Endothelial cell of umbilical vein (primary cell): ENCODE data around the gene HAUS7. TPM values are rescaled to one million over a fixed set of nuclear protein-coding genes. Genes with fewer than 3 reads are reported as not detected.

Source experiments
- BruUV-seq: library from RNA; stranded (reverse); fragments of 400-500 nt; replicated peaks from 2 replicates; lab custom pipeline; 2021; lab: Mats Ljungman, UMichigan
- CTCF ChIA-PET: fragments of 300-600, 350-600 bp; sonication (Branson Sonifier 250); formaldehyde crosslinking; loops from one replicate; lab custom pipeline; 2021; ENCODE audit warnings: antibody characterized with exemption, inconsistent platforms; lab: Charles Lee
- POLR2A ChIA-PET: fragments of 300-600, 350-600 bp; sonication (Branson Sonifier 250); formaldehyde crosslinking; loops from one replicate; lab custom pipeline; 2021; ENCODE audit warnings: antibody characterized with exemption, inconsistent platforms; lab: Charles Lee
- DNase-seq: peaks from one replicate; pipeline ENCODE4 v3.0.0-alpha.2; 2011; ENCODE audit warnings: low read depth, low spot score
- FAIRE-seq: peaks from 2 replicates; lab custom pipeline; 2011; peaks lifted over from hg19 to GRCh38; lab: Jason Lieb, UNC
- H2AFZ ChIP-seq: 2 replicates; pipeline ENCODE4 v1.6.0; 2012; ENCODE audit warnings: low read depth, low read length, control low read depth, inconsistent platforms
- H3K27ac ChIP-seq: 2 replicates; pipeline ENCODE4 v1.5.1; 2011; ENCODE audit warnings: low read depth, mild to moderate bottlenecking, control low read depth, low read length, moderate library complexity; ENCODE audit not compliant: insufficient read depth
- H3K27me3 ChIP-seq, 2 experiments: 2 replicates each; pipeline versions ENCODE4 v1.6.0 to v1.6.1; 2011; ENCODE audit warnings: low read length in 2 of 2, mixed read lengths in 1 of 2; ENCODE audit not compliant: control insufficient read depth in 2 of 2, insufficient read depth in 2 of 2
- H3K36me3 ChIP-seq, 2 experiments: 2 replicates in 1 of 2; 3 replicates in 1 of 2; pipeline ENCODE4 v1.5.1; 2011; ENCODE audit warnings: low read length in 2 of 2, mild to moderate bottlenecking in 1 of 2, moderate library complexity in 1 of 2; ENCODE audit not compliant: control insufficient read depth in 2 of 2, insufficient read depth in 2 of 2; ENCODE audit errors: extremely low read depth in 1 of 2
- H3K4me1 ChIP-seq: 3 replicates; pipeline ENCODE4 v1.5.1; 2011; ENCODE audit warnings: mild to moderate bottlenecking, low read length; ENCODE audit not compliant: control insufficient read depth, insufficient read depth; ENCODE audit errors: extremely low read depth
- H3K4me2 ChIP-seq: 2 replicates; pipeline ENCODE4 v1.6.1; 2011; ENCODE audit warnings: low read length, control low read depth, mixed read lengths; ENCODE audit not compliant: insufficient read depth
- H3K4me3 ChIP-seq, 3 experiments: fragments of 200-600 bp in 1 of 3; sonication (generic), shearing (Covaris generic) in 1 of 3; replicated peaks in 1 of 3; 2 replicates each; pipeline ENCODE4 v1.5.1; 2011 to 2016; ENCODE audit warnings: control low read depth in 3 of 3, low read length in 3 of 3, mild to moderate bottlenecking in 2 of 3, inconsistent platforms in 1 of 3, low read depth in 1 of 3, moderate library complexity in 1 of 3; ENCODE audit not compliant: insufficient read depth in 1 of 3
- H3K79me2 ChIP-seq: 2 replicates; pipeline ENCODE4 v1.6.0; 2012; ENCODE audit warnings: low read length, inconsistent platforms; ENCODE audit not compliant: control insufficient read depth, insufficient read depth
- H3K9ac ChIP-seq: replicated peaks from 2 replicates; pipeline ENCODE3; 2011; ENCODE audit warnings: low read length, control low read depth; ENCODE audit not compliant: insufficient read depth; ENCODE audit errors: extremely low read depth
- H3K9me1 ChIP-seq: replicated peaks from 3 replicates; pipeline ENCODE4 v1.6.0; 2011; ENCODE audit warnings: mild to moderate bottlenecking, low read length; ENCODE audit not compliant: control insufficient read depth, insufficient read depth; ENCODE audit errors: extremely low read depth
- H3K9me3 ChIP-seq: replicated peaks from 2 replicates; pipeline ENCODE4 v1.5.1; 2012; ENCODE audit warnings: low read length, inconsistent platforms; ENCODE audit not compliant: control insufficient read depth, insufficient read depth
- H4K20me1 ChIP-seq: replicated peaks from 2 replicates; pipeline ENCODE3; 2011; ENCODE audit warnings: mild to moderate bottlenecking, low read length; ENCODE audit not compliant: control insufficient read depth, insufficient read depth; ENCODE audit errors: extremely low read depth
- FOS ChIP-seq: IDR thresholded peaks from 2 replicates; pipeline ENCODE4 v1.6.1; 2011; ENCODE audit warnings: mild to moderate bottlenecking, low read length, moderate library complexity, borderline replicate concordance; ENCODE audit not compliant: insufficient read depth
- GATA2 ChIP-seq: IDR thresholded peaks from 2 replicates; pipeline ENCODE4 v1.7.0; 2011; ENCODE audit warnings: low read depth, mild to moderate bottlenecking, moderate library complexity, mixed read lengths, low read length; ENCODE audit not compliant: insufficient read length, insufficient read depth
- POLR2A ChIP-seq: IDR thresholded peaks from 2 replicates; pipeline ENCODE4 v1.6.1; 2012; ENCODE audit warnings: low read depth, mild to moderate bottlenecking, control low read depth, low read length
- POLR2AphosphoS5 ChIP-seq: IDR thresholded peaks from 2 replicates; pipeline ENCODE4 v1.6.1; 2012; ENCODE audit warnings: low read depth, mild to moderate bottlenecking, control low read depth, low read length, moderate library complexity; ENCODE audit not compliant: insufficient read depth
- dilution Hi-C: fragments of 300-500 bp; cut with MboI; formaldehyde crosslinking; loops from one replicate; pipeline ENCODE4 v1.15.0; 2019; ENCODE audit warnings: low sequenced_read_pairs; ENCODE audit not compliant: extremely low pct_ligation_motif_present
- intact Hi-C: fragments of 100-400 bp; cut with micrococcal nuclease; formaldehyde crosslinking; loops from one replicate; pipeline ENCODE4 v1.10.0; 2022
- polyA plus RNA-seq, 4 experiments: library from polyadenylated mRNA; depleted of rRNA in 3 of 4; stranded (reverse) in 3 of 4; unstranded in 1 of 4; fragments of >200 nt; gene quantifications; 2 replicates each; pipeline versions ENCODE4 v1.2.1 to v1.2.3, GENCODE V29; 2011 to 2012; ENCODE audit warnings: missing spikeins in 1 of 4
- total RNA-seq: library from RNA; stranded (reverse); gene quantifications from 2 replicates; pipeline ENCODE4 v1.2.3, GENCODE V29; 2021
- TF ChIP-seq, protein P1 (sequence below), 2 donors: IDR thresholded peaks; 1 replicate in 1 of 2; 2 replicates in 1 of 2; pipeline ENCODE4 v1.5.1; 2011; ENCODE audit warnings: low read length in 2 of 2, mild to moderate bottlenecking in 2 of 2, moderate library complexity in 2 of 2, control low read depth in 1 of 2, inconsistent platforms in 1 of 2, low read depth in 1 of 2; ENCODE audit not compliant: insufficient read depth in 1 of 2; ENCODE audit errors: extremely low read depth in 1 of 2

HAUS7 gene
- total and polyA plus RNA-seq, 2 donors (not counting 3 experiments of a cell fraction or from before 2014, with no cell fraction given) = 31.0 to 46.4 TPM

- no peak overlapping the region for H3K4me2 ChIP-seq
- H3K79me2 ChIP-seq = peaks cover 4% of the 10 kb centered on the region
- no peaks in the 10 kb centered on the region for H3K9me3 ChIP-seq
- no TSS peak for BruUV-seq
- CTCF ChIA-PET = interaction anchor here (1.2 to 5.3 kb wide), 3 partner anchors 26 to 527 kb away, joined by 3 to 146 read pairs (median 4); partner anchors contain the start of gene BGN
- no peaks in the 10 kb centered on the region for H3K9me1 ChIP-seq
- intact Hi-C loops = no loop called here
- no peaks in the 10 kb centered on the region for H4K20me1 ChIP-seq
- no peak overlapping the region for H3K9ac ChIP-seq
- no peak for TF ChIP-seq POLR2A
- TF ChIP-seq, protein P1, sequence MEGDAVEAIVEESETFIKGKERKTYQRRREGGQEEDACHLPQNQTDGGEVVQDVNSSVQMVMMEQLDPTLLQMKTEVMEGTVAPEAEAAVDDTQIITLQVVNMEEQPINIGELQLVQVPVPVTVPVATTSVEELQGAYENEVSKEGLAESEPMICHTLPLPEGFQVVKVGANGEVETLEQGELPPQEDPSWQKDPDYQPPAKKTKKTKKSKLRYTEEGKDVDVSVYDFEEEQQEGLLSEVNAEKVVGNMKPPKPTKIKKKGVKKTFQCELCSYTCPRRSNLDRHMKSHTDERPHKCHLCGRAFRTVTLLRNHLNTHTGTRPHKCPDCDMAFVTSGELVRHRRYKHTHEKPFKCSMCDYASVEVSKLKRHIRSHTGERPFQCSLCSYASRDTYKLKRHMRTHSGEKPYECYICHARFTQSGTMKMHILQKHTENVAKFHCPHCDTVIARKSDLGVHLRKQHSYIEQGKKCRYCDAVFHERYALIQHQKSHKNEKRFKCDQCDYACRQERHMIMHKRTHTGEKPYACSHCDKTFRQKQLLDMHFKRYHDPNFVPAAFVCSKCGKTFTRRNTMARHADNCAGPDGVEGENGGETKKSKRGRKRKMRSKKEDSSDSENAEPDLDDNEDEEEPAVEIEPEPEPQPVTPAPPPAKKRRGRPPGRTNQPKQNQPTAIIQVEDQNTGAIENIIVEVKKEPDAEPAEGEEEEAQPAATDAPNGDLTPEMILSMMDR (IDR thresholded peaks at IDR 0.05; ENCODE audit: extremely low read depth in 1 of 2, insufficient read depth in 1 of 2, low read depth in 1 of 2, low read length in 2 of 2) = no peak
- peaks cover 0 to 3% of the 10 kb centered on the region in 2 experiments for H3K36me3 ChIP-seq
- H3K4me3 ChIP-seq = no peak overlapping the region
- POLR2A ChIA-PET = no interaction called here
- FAIRE-seq = no peak
- DNase-seq = no peak
- H3K4me1 ChIP-seq = peaks cover 4% of the 10 kb centered on the region
- no peak overlapping the region for H3K27ac ChIP-seq
- H3K27me3 ChIP-seq = no peaks in the 10 kb centered on the region
- no peak overlapping the region for H2AFZ ChIP-seq
- dilution Hi-C loops = no loop called here
These were observed 2.3 kb downstream of the HAUS7 start for GRCh38 chrX:153468008-153468580.

GRCh38 chrX:153465691-153466380 lies 4.5 kb downstream of the HAUS7 start:
- Histone ChIP-seq H3K27me3 (no peaks in the 10 kb centered on the region), H4K20me1 (no peaks in the 10 kb centered on the region), H3K79me2 (peaks cover 4% of the 10 kb centered on the region), H2AFZ (no peak overlapping the region), H3K9ac (no peak overlapping the region), H3K36me3 (peaks cover 0 to 3% of the 10 kb centered on the region in 2 experiments), H3K4me3 (no peak overlapping the region), H3K27ac (no peak overlapping the region), H3K4me2 (no peak overlapping the region), H3K4me1 (peaks cover 4% of the 10 kb centered on the region), H3K9me3 (no peaks in the 10 kb centered on the region), H3K9me1 (no peaks in the 10 kb centered on the region)
- dilution Hi-C loops (no loop called here), intact Hi-C loops (no loop called here)
- CTCF ChIA-PET = no interaction called here
- POLR2A ChIA-PET = no interaction called here
- no peak for DNase-seq
- no TSS peak for BruUV-seq
- FAIRE-seq = no peak
- no peak for TF ChIP-seq POLR2AphosphoS5
- no peak for TF ChIP-seq FOS
- TF ChIP-seq POLR2A = no peak
- no peak for TF ChIP-seq GATA2
